ENCODE results near the gene ADGRV1. TPM values are rescaled to one million over a fixed set of nuclear protein-coding genes. Genes with fewer than 3 reads are reported as not detected.

ADGRV1 gene
- total RNA-seq, 1 donor from 2014 or later, result 0.13 TPM

DNA sequence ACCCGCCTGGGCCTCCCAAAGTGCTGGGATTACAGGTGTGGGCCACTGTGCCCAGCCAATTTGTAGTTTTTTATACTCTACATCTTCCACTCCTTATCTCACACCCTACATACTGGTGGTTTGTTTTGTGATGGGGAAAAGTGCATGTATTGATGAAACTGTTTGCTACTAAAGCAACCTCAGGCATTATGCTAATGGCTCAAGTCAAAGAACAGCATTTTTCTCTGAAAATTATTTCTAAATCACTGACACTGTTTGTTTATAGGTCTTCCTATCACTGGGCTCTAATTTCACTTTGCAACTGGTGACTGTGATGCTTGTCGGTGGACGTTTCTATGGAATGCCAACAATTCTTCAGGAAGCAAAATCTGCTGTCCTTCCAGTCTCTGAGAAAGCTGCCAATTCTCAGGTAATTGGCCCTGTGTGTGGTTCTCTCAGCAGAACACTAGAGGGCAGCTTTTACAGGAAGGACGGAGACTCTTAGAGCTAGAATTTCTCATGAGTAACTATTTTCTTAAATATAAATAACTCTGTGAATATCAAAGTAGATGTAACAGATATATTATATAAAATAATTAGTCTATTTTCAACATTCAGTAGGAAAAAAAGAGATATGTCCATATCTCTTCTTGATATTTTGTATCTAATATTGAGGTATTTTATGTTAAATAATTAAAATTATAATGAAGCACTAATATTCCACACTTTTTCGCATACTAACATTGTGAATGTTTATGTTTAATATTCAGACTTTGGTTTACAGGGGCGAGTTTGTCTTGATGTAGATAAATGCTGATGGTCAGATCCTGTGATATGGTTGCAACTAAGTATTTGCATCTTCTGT lies 244.1 kb downstream of the ADGRV1 start:
- POLR2A ChIA-PET, result no interaction called here
- H3K4me1 Mint-ChIP-seq, result no peaks in the 10 kb centered on the region
- TF ChIP-seq, protein P1, sequence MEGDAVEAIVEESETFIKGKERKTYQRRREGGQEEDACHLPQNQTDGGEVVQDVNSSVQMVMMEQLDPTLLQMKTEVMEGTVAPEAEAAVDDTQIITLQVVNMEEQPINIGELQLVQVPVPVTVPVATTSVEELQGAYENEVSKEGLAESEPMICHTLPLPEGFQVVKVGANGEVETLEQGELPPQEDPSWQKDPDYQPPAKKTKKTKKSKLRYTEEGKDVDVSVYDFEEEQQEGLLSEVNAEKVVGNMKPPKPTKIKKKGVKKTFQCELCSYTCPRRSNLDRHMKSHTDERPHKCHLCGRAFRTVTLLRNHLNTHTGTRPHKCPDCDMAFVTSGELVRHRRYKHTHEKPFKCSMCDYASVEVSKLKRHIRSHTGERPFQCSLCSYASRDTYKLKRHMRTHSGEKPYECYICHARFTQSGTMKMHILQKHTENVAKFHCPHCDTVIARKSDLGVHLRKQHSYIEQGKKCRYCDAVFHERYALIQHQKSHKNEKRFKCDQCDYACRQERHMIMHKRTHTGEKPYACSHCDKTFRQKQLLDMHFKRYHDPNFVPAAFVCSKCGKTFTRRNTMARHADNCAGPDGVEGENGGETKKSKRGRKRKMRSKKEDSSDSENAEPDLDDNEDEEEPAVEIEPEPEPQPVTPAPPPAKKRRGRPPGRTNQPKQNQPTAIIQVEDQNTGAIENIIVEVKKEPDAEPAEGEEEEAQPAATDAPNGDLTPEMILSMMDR (IDR thresholded peaks at IDR 0.05), result no peak
- peaks cover 11% of the 10 kb centered on the region for H3K9me3 Mint-ChIP-seq
- DNase-seq (no peak), ATAC-seq (ENCODE audit: low read depth) (no peak)
- CTCF ChIA-PET, result interaction anchor here (1.0 to 2.1 kb wide), 3 partner anchors 9 to 13 kb away, joined by 4 to 5 read pairs (median 4); no protein-coding TSS in a partner anchor
- H3K27me3 Mint-ChIP-seq, result no peaks in the 10 kb centered on the region
- no peak overlapping the region for H3K27ac Mint-ChIP-seq
- intact Hi-C loops (cut with micrococcal nuclease), result loop anchor here (5.0 kb wide), 1 partner anchor 615 kb away; no protein-coding TSS in a partner anchor
- H3K4me3 Mint-ChIP-seq, result no peak overlapping the region
- no peaks in the 10 kb centered on the region for H3K36me3 Mint-ChIP-seq (ENCODE audit: low read depth)

DNA sequence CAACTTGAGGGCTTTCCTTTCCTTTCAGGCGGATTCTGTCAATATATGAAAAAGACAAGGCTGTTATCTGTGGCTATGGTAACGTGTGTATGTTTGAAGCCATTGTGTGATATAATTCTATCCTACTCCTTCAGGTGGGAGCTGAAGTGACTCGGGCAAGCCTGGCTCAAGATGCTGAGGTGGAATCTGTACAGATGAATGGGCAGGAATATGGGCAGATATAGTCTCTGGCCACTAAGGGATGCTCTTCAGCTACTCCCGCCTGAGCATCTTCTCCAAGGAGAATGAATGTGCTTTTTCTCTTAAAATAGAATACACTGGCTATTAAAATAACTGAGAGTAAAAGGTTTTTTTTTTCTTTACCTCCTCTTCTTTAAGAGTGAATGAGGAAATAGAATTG lies 244.8 kb downstream of the ADGRV1 start:
- ChIA-PET CTCF (interaction anchor here (0.7 to 2.1 kb wide), 4 partner anchors 8 to 23 kb away, joined by 3 to 5 read pairs (median 4); no protein-coding TSS in a partner anchor), POLR2A (no interaction called here)
- intact Hi-C loops (cut with micrococcal nuclease), result loop anchor here (5.0 kb wide), 1 partner anchor 614 kb away; no protein-coding TSS in a partner anchor

DNA sequence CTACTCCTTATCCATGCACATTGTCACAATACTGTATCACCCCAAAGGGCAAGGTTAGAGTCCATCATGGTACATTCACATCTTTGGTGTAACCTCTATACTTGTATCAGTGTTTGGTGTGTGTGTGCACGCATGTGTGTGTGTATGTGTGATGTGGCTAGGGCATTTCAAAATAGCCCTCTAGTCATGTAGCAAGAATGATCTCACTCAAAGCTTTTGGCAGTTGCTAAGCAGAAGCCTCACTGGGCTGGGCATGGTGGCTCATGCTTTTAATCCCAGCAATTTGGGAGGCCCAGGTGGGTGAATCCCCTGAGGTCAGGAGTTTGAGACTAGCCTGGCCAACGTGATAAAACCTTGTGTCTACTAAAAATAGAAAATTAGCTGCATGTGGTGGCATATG lies 245.3 kb downstream of the ADGRV1 start:
- H3K27me3 Mint-ChIP-seq, result no peaks in the 10 kb centered on the region
- no peak overlapping the region for H3K4me3 Mint-ChIP-seq
- H3K9me3 Mint-ChIP-seq, result peaks cover 10% of the 10 kb centered on the region
- DNase-seq, result no peak
- intact Hi-C loops (cut with micrococcal nuclease), result loop anchor here (5.0 kb wide), 1 partner anchor 613 kb away; no protein-coding TSS in a partner anchor
- POLR2A ChIA-PET, result no interaction called here
- H3K4me1 Mint-ChIP-seq, result no peaks in the 10 kb centered on the region
- CTCF ChIA-PET, result interaction anchor here (0.7 to 2.1 kb wide), 4 partner anchors 10 to 24 kb away, joined by 3 to 5 read pairs (median 3); no protein-coding TSS in a partner anchor
- TF ChIP-seq, protein P1 (IDR thresholded peaks at IDR 0.05), result no peak
- H3K36me3 Mint-ChIP-seq (ENCODE audit: low read depth), result no peaks in the 10 kb centered on the region
- H3K27ac Mint-ChIP-seq, result no peak overlapping the region
- no peak for ATAC-seq (ENCODE audit: low read depth)

More for the DNA sequence above, 244.8 kb downstream of the ADGRV1 start:
- H3K27ac Mint-ChIP-seq, result no peak overlapping the region
- H3K36me3 Mint-ChIP-seq (ENCODE audit: low read depth), result no peaks in the 10 kb centered on the region
- no peaks in the 10 kb centered on the region for H3K4me1 Mint-ChIP-seq
- no peaks in the 10 kb centered on the region for H3K27me3 Mint-ChIP-seq
- TF ChIP-seq, protein P1 (IDR thresholded peaks at IDR 0.05), result no peak
- DNase-seq (no peak), ATAC-seq (ENCODE audit: low read depth) (no peak)
- peaks cover 10% of the 10 kb centered on the region for H3K9me3 Mint-ChIP-seq
- no peak overlapping the region for H3K4me3 Mint-ChIP-seq

DNA sequence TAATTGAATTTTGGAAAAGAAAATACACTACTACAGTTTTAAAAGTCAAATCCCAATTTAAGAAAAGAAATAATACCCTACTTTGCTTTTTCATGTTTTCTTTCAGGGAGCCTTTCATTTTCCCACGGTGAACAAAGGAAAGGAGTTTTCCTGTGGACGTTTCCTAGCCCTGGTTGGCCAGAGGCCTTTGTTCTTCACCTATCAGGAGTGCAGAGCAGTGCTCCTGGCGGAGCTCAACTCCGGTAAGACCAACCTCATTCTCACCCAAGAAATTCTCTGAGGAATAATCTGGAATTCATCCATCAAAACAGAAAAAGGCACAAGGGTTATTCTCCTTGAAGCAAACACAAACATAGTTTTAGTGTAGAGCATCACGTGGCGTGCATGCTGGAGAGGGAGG lies 248.9 kb downstream of the ADGRV1 start:
- POLR2A ChIA-PET, result no interaction called here
- no peak overlapping the region for H3K4me3 Mint-ChIP-seq
- no peaks in the 10 kb centered on the region for H3K4me1 Mint-ChIP-seq
- H3K9me3 Mint-ChIP-seq, result no peaks in the 10 kb centered on the region
- no peak overlapping the region for H3K27ac Mint-ChIP-seq
- H3K27me3 Mint-ChIP-seq, result no peaks in the 10 kb centered on the region
- DNase-seq, result no peak
- no peaks in the 10 kb centered on the region for H3K36me3 Mint-ChIP-seq (ENCODE audit: low read depth)
- CTCF ChIA-PET, result no interaction called here
- intact Hi-C loops (cut with micrococcal nuclease), result no loop called here
- TF ChIP-seq, protein P1 (IDR thresholded peaks at IDR 0.05), result no peak
- ATAC-seq (ENCODE audit: low read depth), result no peak

DNA sequence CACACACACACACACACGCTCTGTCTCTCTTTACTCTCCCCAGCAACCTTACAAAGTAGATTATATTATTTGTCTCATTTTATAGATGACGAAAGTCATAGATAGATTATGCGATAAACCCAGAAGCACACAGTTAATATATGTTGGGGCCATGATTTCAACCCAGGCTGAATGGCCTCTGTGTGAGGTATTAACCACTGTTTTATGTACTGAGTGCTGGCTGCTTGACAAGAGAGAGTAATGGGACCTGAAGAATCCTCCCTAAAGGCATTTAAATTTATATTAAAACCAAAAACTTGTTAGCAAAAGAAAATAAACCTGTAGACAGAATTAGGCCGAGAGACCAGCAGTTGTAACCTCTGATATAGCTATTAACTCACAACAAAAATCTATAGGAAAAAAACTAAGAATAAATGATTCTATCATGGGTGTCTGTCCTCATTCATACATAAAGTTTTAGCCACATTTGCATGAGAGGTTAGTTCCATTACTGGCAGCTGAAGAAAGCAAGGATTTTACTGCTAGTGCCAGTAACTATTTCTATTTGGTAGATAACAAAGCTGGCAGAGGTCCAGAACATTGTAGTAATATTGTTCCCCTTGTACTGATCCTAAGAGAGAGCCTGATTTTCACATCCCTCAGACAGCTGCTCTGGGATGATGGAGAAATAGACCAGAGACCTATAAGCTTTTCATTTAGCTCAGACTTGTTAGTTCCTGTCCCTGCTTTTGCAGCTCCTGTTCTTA lies 250.9 kb downstream of the ADGRV1 start:
- POLR2A ChIA-PET, result no interaction called here
- CTCF ChIA-PET, result no interaction called here
- Mint-ChIP-seq H3K36me3 (ENCODE audit: low read depth) (no peaks in the 10 kb centered on the region), H3K4me3 (no peak overlapping the region), H3K4me1 (no peaks in the 10 kb centered on the region), H3K9me3 (no peaks in the 10 kb centered on the region), H3K27me3 (no peaks in the 10 kb centered on the region), H3K27ac (no peak overlapping the region)
- TF ChIP-seq, protein P1 (IDR thresholded peaks at IDR 0.05), result no peak
- ATAC-seq (ENCODE audit: low read depth), result no peak
- no peak for DNase-seq
- intact Hi-C loops (cut with micrococcal nuclease), result no loop called here

All from activated B cell treated with CpG ODN at 0.5 μM for 24 hours (primary cell).